ENCODE data around the gene GRP. TPM values are rescaled to one million over a fixed set of nuclear protein-coding genes. Genes with fewer than 3 reads are reported as not detected.

The GRP gene
- total RNA-seq, 1 donor from 2014 or later, result not detected

DNA sequence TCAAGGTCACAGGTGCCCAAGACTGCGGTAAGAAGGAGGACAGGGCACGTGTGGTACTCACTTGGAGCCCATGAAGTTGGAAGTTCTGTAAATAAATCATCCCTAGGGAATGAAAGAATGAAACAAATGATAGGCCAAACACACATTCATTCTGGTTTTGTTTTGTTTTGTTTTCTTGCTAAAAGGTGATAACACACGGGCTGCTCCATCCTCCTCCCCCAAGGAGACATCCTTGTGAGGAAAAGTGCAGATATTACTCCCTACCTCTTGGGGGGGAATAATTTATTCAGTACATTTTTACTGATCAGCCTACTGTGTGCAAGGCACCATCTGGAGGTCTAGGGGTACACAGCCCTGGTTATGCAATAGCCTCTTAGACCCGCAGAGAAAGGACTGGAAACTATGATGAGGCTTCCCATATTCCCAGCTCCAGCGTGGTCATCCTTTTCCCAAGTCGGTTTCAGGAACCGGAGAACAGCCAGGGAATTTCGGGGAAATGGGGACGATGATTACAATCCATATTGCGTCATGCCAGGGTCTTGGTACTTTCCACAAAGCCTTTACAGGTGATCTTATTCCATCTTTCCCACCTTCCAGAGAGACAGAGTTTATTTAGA is 47.0 kb downstream of the GRP start:
- DNase-seq (ENCODE audit: low spot score), result no peak
- no peak for ATAC-seq

DNA sequence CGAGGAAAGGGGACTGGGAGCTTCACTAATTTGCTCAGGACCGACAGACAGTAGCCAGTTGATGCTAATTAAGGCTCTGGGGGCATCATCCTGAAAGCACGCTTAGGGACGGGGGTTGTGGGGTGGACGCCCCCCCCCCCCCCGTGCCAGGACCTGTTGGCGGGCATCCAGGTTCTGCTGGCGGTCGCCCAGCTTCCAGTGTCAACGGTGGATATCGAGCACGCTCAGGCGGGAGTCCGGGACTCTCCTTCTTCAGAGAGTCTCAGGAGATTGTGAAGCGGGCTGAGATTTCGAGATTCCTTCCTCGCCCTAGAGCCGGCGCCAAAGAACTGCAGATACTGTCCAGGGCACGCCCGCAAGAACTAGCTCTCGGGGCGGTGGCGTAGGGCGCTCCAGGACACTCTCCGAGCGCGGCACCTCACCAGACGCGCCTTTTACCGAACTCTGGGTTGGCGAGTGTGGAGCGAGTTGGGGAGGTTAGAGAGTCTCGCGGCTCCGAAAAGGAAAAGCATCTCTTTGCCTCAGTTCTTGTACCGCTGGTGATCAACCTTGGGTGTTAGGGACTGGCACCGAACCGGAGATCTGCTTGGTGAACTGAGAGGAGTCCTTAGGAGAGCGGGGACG is 47.7 kb downstream of the GRP start:
- DNase-seq (ENCODE audit: low spot score) (no peak), ATAC-seq (no peak)

DNA sequence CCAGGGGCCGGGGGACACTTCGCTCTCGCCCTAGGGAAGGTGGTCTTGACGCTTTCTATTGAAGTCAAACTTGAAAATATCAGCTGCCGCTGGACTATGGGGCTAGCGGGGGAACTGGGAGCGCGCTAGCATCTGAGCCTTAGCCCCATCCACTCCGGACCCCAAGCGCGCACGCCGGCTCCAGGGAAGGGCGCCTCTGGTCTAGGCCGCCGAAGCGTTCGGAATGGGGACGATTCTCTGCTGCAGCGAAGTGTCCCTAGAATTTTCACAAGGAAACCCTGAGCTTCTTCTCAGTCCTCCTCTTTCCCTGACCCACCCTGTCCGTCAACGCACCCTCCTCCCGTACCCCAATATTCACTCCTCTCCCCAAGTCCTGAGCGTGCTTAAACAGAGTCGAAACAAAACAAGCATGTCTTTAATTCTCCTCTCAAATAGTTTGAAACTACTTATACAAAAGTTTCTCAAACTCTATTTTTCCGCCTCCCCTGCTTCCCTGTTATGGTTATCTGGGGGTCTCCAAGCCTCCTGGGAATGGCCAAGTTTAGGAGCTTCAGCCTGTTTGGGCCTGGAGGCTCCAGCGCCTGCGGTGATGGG is 48.3 kb downstream of the GRP start:
- no peak for DNase-seq (ENCODE audit: low spot score)
- no peak for ATAC-seq

DNA sequence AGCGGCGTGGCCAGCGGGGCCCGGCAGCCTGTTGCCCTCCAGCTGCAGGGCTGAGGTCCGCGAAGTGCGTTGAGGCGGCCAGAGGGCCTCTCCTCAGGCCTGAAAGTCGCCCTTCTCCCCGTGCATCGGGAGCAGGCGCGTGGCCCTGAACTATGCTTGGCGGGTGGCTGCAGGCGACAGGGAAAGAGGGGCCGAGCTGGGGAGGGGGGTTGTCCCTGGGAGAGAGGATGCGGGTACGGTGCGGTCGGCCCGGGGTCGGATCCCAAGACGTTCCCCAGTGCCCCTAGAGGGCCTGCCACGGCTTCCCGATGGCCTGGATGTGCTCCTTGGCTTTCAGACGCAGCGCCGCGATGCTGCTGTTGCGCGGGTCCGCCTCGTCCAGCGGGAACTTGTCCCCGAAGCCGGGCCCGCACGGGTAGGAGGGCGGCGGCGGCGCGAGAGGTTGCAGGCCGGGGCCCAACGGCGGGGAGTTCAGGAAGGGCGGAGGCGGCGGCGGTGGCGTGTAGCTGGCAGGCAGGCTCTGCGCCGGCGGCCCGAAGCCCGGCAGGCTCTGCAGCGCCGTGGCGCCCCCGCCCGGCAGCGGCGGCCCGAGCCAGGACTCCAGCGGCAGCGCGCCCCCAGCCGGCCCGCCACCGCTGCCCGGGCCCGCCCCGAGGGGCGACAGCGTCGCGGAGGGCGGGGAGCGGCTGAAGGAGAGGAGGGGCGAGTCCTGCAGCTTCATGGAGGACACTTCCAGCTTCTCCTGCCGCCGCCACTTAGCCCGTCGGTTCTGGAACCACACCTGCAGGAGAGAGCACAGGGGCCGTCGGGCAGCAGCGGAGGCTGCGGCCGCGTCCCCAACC is 49.0 kb downstream of the GRP start:
- ATAC-seq, result peak; percentile 60
- DNase-seq (ENCODE audit: low spot score), result no peak

DNA sequence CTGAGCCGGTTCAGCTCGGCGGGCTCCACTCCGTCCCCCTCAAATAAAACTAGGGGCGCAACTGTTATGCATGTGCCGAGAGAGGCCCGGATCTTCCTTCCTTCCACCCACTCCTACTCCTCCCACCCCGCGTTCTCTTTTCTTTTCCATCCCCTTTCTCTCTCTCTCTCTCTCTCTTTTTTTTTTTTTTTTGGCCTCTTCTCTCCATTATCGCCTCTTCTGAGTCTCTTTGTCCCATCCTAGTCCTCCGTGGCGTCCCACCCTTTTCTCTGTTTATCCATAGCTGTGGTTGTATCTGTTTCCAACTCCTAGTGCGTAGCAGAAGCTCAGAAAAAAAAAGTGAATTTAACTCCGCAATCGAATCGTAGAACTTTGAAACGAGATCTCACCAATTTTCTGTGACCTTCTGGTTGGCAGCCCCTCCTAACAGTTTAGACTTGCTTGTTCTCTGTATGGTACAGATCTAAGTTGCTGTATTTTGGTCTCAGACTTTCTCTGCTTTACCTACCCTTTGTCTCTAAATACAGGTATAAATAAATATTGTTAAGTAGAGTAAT is 49.7 kb downstream of the GRP start:
- no peak for DNase-seq (ENCODE audit: low spot score)

DNA sequence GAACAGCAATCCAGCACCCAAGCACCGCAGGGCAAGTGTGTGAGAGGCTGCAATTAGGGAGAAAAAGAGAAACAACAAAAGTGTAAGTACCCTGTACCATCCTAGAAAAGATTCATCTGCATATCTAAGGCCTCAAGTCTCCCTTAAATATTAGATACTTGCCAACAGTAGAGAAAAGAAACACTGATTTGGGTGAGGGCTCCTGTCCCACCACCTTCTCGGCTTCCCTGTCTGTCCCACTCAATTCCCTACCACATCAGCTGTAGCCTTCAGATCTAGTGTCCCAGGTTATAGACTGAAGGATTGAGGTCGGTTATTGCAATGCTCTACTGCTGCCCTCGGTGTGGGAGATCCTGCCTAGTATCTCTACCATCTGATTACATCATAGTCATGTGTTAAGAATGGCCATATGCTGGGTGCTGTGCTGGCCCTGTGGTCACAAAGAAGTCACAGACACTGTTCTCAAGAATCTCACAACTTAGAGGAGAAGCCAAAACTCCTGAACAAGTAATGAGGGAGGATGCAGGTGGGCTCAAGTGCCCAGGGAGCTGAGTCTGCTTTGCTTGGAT is 50.8 kb downstream of the GRP start:
- no peak for ATAC-seq

More for the DNA sequence above, 49.7 kb downstream of the GRP start:
- ATAC-seq, result no peak

DNA sequence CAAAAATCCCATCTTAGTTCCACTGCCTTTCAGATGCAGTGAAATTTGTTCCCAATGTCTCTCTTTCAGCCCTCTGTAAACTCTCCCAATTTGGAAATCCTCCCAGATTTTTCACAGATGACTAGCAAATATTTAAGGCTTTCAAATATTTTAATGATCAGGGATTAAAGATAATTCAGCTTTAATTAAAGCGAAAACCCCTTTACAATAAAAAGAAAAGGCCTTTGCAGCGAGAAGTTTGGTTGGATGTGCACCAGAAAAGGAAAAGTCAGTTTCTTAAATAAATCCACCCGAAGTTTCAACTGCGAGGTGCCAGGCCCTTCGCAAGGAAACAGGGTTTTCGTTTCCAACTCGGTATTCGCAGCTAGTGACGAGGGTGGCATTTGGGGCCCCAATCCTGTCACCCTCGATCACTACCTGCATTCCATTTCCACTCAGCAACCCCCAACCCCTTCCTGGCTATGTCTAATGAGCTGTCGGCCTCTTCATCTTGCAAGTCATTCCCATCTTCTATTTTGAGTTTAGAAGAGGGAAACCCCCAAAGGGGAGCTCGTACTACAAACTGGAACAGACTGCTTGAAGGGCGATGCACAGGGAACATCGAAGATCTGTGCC is 51.8 kb downstream of the GRP start:
- no peak for ATAC-seq
- no peak for DNase-seq (ENCODE audit: low spot score)

More for the DNA sequence above, 50.8 kb downstream of the GRP start:
- no peak for DNase-seq (ENCODE audit: low spot score)

DNA sequence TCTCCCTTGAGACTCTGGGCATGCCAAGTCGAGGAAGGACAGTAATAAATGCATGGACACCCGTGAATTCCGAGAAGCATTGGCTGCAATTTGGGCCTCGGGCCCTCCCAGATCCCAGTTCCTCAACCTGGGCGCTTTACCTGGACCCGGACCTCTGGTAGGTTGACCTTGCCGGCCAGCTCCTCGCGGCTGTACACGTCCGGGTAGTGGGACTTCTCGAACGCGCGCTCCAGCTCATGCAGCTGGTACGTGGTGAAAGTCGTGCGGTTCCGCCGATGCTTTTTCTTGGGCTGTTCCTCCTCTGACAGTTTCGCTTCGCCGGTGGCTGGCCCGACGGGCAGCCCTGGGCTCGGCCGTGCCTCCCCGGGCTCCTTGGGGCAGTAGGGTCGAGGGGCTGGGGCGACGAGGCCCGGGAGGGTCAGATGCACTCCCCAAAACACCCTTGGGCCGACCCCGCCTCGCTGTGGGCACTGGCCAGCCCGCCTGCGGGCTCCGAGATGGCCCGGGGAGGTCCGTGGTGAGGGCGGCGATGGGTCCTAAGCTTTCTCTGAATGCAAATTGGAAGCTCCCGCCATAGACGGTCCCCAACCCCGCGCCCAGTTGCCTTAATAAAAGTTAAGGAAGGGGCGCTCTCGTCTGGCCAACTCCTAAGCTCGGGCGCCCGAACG is 52.4 kb downstream of the GRP start:
- DNase-seq (ENCODE audit: low spot score) (no peak), ATAC-seq (no peak)

DNA sequence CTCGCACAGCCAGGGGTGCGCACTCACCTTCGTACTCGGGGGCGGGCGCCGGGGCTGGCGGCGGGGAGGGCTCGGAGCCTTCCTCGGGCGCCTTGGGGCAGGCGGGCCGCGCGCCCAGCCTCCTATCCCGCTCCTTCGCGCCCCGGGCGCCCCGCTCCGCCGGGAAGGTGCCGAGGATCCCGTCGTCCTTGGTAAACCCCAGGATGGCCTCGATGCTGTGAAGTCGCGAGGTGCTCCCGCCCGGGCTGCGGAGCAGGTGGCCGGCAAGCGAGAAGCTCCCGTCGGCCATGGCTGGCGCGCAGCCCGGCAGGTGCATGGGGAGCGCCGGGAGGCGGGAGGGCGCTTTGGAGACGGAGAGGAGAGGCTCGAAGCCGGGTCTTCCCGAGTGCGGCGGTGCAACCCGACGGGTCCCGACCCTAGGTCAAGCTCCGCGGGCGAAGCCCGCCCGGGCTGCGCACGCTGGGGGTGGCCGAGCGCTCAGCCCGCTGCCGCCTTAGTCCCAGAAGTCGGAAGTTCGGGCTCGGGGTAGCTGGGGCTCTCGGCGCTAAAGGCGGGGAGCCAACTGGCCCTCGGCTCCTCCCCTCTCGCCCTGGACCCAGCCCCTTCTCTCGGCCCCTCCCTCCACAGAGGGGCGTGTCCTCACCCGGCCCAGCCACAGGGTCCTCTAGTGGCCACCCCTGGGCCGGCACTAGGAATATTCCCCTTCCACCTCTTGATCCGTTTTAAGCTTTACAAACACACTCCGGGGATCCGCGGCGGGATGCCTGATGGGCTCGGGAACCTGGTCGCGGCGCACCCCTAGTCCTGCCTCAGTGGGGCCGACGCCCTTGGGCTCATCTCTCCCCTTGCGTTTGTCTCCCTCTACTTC is 53.2 kb downstream of the GRP start, which contains the start of gene RAX:
TSS of gene RAX (minus strand) at position 564 of the 868 bp plus-strand sequence. CDS start at position 316, 248 bp downstream.
- peak; percentile 49 for ATAC-seq
- no peak for DNase-seq (ENCODE audit: low spot score)

DNA sequence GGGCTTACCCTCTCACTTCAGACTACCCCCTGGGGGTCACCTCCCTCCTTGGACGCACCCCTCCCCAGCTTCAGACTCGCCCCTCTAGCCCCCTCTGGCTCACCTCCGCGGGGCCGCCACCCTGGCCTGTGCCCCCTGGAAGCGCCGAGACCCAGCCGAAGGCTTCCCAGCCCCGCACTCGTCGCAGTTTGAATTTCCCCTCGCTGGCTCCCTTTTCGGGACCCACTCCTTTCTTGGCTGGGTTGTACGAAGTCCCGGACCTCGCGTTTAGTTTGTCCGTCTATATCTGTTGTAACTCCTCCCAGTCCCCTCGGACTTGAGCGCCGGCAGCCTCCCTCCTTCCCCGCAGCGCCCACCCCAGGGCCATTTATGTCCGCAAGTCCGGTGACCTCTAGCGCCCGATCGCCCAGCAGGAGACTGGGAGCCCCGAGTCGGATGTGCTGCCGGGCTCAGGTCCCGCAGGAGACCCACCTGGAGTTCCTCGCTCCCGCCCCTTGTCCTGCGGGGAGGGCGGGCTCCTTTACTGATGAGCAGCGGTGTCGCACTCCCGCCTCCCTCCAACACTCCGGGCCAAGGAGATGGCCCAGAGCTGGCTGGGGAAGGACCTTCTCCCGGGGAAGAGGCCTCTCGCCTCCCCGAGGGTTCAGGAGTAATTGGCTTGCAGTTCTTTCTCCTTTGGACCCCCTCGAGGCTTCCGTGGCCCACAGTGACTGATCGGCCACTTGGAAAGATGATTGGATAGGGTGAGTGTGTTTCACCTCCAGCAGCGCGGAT is 54.0 kb downstream of the GRP start:
- ATAC-seq (no peak), DNase-seq (ENCODE audit: low spot score) (no peak)

DNA sequence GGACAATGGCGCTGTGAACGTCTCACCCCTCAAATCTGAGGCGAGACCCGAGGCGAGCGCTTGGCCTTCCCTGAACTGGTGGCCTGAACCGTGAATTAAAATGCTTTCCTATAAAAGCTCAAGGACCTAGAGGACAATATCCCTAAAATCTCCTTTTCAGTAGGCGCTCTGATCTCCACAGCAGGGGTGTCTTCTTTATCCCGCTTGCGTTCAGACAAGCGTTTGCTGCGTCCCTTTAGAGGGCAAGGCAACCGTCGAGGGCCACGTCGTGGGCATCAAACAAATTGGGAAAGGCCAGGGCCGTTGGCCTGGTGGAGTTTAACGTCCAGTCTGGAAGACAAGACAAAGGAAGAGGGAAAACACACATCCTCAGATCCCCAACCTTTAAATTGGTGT is 54.6 kb downstream of the GRP start:
- DNase-seq (ENCODE audit: low spot score), result no peak
- no peak for ATAC-seq

DNA sequence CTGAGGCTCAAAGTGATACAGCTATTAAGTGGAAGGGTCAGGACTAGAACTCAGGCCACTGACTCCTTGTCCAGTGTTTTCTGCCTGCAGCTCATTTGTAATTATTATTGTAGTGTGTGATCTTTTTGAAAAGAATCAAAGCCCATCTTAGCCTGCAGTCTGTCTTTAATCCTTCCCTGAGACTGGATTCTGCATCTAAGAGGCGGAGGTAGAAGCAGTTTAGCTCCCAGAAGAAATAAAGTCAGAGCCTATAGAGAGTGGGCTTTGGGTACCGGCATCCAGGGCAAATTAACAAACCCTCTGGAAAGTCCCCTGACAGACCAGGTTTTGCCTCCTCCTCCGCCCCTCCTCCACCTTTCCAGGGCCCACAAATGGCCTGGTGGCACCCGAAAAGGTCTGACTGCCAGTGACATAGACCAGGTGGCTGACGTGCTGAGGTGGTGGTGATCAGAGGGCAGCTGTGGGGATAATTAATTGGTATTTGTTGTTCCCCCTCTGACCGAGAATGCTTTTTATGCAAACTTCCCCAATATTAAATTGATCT is 55.5 kb downstream of the GRP start:
- no peak for DNase-seq (ENCODE audit: low spot score)
- no peak for ATAC-seq

DNA sequence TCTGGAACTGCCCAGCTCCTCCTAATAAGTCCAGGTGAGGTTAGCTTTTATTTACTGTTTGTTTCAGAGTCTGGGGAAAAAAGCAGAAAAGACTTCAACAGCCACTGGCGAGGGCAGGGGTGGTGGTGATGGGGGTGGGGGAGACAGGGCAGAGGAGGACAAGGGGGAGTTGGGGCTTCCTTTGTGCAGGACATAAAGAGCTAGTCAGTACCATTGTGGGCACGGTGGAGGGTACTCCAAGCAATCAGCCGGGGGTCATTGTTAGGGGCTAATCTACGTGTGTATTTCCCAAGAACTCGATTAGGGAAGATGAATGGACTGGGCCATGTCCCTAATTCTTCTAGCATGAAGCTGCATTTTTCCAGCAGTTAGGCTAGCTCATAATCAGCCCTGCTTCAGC is 56.1 kb downstream of the GRP start:
- DNase-seq (ENCODE audit: low spot score) (no peak), ATAC-seq (no peak)

DNA sequence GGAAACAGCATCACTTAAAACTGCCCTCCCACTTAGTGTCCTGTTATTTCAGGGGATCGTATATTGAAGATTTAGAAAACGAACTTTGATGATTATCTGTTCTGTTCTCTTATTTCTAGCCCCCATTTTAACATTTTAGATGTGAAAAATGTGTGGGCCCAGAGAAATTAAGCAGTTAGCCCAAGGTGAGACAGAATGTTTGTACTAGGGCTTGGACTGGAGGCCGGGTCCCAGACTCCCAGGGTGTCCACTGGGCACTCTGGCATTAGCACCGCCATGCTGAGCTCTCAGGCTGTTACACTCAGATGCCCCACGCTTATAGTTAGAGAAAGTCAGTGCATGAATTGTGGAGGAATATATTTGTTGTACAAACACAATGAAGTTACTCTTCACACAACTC is 58.8 kb downstream of the GRP start:
- no peak for ATAC-seq
- DNase-seq (ENCODE audit: low spot score), result no peak

DNA sequence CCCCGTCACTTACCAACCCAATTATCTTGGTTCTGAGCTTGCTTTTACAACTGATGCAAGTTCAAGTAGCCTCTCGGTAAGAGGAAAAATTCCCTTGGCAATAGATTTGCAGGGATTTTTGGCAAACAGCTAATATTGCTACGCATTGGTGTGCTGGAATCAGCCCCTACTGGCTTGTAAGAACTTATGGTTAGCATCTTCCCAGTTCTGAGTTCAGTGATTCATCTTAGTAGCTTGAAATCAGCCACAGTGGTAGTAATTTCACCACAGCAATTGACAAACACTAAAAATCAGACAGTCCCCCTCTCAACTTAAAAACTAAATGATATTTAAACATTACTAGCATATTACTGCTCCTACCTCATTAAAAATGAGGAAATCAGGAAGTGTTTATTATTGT is 59.2 kb downstream of the GRP start:
- ATAC-seq (no peak), DNase-seq (ENCODE audit: low spot score) (no peak)

DNA sequence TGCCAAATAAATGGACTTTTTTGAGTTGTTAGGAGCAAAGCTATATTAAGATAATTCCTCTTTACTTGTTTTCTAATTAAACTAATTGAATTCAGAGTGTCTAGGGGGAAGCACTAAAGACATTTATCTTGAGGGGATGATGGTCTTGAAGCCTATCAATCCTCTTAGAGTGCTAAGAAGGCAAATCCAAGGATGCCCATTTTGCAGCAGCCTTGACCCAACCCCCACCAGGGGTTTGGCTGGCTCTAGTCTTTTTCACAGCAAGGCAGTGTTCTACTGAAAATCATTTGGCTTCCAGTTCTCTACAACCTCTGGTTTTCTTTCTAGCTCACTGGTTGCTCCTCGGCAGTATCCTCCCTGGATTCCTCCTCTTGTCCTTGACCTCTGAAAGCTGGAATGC is 59.8 kb downstream of the GRP start:
- DNase-seq (ENCODE audit: low spot score) (no peak), ATAC-seq (no peak)

Data from left lobe of liver (tissue), 2 donors.